Breast epithelium (tissue), 3 donors: ENCODE results near the gene SETDB1.

Source experiments
- POLR2A ChIP-seq: fragments of 450-650 bp; IDR thresholded peaks from one replicate; pipeline ENCODE4 v1.6.1; 2016; ENCODE audit warnings: antibody characterized with exemption, mild to moderate bottlenecking, moderate library complexity
- POLR2AphosphoS5 ChIP-seq, 3 donors: sonication (generic); formaldehyde crosslinking; IDR thresholded peaks; one replicate each; pipeline ENCODE4 v1.6.1; 2017; ENCODE audit warnings: antibody characterized with exemption in 3 of 3
- TF ChIP-seq, protein P1 (sequence below), 3 donors: fragments of 450-650 bp; IDR thresholded peaks; one replicate each; pipeline ENCODE4 v1.5.1; 2016 to 2017; ENCODE audit warnings: antibody characterized with exemption in 3 of 3, mild to moderate bottlenecking in 3 of 3, moderate library complexity in 3 of 3

DNA sequence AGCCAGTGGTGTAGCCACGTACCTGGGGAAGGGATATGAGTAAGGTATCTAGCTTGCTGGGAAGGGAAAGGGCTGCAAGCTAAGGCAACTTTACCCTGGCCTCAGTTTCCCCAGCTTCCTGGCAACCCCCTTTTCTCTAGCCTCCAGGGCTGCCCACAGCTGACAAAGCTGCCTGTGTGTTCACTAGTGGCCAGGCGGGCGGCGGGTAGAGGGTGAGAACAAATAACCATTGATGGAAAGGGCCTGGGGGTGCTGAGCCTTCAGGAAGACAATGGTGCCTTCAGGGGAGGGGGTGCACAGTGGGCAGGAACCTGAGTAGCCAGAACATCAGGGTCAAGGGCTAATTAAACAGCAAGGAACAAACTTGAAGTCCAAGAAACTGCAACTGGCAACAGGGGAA is 42.3 kb downstream of the SETDB1 start:
- TF ChIP-seq, protein P1, sequence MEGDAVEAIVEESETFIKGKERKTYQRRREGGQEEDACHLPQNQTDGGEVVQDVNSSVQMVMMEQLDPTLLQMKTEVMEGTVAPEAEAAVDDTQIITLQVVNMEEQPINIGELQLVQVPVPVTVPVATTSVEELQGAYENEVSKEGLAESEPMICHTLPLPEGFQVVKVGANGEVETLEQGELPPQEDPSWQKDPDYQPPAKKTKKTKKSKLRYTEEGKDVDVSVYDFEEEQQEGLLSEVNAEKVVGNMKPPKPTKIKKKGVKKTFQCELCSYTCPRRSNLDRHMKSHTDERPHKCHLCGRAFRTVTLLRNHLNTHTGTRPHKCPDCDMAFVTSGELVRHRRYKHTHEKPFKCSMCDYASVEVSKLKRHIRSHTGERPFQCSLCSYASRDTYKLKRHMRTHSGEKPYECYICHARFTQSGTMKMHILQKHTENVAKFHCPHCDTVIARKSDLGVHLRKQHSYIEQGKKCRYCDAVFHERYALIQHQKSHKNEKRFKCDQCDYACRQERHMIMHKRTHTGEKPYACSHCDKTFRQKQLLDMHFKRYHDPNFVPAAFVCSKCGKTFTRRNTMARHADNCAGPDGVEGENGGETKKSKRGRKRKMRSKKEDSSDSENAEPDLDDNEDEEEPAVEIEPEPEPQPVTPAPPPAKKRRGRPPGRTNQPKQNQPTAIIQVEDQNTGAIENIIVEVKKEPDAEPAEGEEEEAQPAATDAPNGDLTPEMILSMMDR (IDR thresholded peaks at IDR 0.05): no peak
- TF ChIP-seq POLR2A (no peak), POLR2AphosphoS5 (IDR thresholded peaks at IDR 0.05) (no peak)
